PC-3 (cell line): ENCODE results near the gene SP140. TPM values are rescaled to one million over a fixed set of nuclear protein-coding genes. Genes with fewer than 3 reads are reported as not detected.

ENCODE experiments used
- ATAC-seq: fragments of 200-7000 bp; cut with Tn5 transposase; 2 replicates; pipeline ENCODE4 v1.9.1; 2020; ENCODE audit warnings: mild to moderate bottlenecking, moderate library complexity
- BruUV-seq: library from RNA; stranded (reverse); fragments of 400-500 nt; replicated peaks from 2 replicates; lab custom pipeline; 2021; lab: Mats Ljungman, UMichigan
- CTCF ChIA-PET: fragments of 300-600 bp; sonication (Branson Sonifier 250); formaldehyde crosslinking; loops from one replicate; lab custom pipeline; 2022; ENCODE audit warnings: antibody characterized with exemption; lab: Charles Lee
- POLR2A ChIA-PET: fragments of 300-600 bp; sonication (Branson Sonifier 250); formaldehyde crosslinking; loops from one replicate; lab custom pipeline; 2022; ENCODE audit warnings: antibody characterized with exemption; ENCODE audit not compliant: unreplicated experiment; lab: Charles Lee
- DNase-seq: peaks from one replicate; pipeline ENCODE4 v3.0.0-alpha.2; 2015
- H2AFZ ChIP-seq: fragments of 300-600 bp; sonication (generic); 2 replicates; pipeline ENCODE4 v1.6.0; 2016; ENCODE audit warnings: antibody characterized with exemption, low read length
- H3F3A ChIP-seq: fragments of 300-600 bp; sonication (generic); one replicate; pipeline ENCODE4 v1.6.0; 2017; ENCODE audit warnings: antibody characterized with exemption, low read length, control low read depth, mild to moderate bottlenecking; ENCODE audit not compliant: unreplicated experiment
- H3K27ac ChIP-seq: fragments of 300-600 bp; sonication (generic); 2 replicates; pipeline ENCODE4 v1.5.1; 2016; ENCODE audit warnings: mild to moderate bottlenecking, low read length
- H3K27me3 ChIP-seq: fragments of 300-600 bp; sonication (generic); 2 replicates; pipeline ENCODE4 v1.6.1; 2016; ENCODE audit warnings: low read length, mixed read lengths
- H3K36me3 ChIP-seq: fragments of 300-600 bp; sonication (generic); 2 replicates; pipeline ENCODE4 v1.6.1; 2016; ENCODE audit warnings: low read depth, mixed run types, low read length, mixed read lengths
- H3K4me1 ChIP-seq: fragments of 300-600 bp; sonication (generic); 2 replicates; pipeline ENCODE4 v1.5.1; 2016; ENCODE audit warnings: low read length; ENCODE audit not compliant: insufficient read depth
- H3K4me2 ChIP-seq: fragments of 300-600 bp; sonication (generic); 2 replicates; pipeline ENCODE4 v1.6.0; 2016; ENCODE audit warnings: low read length
- H3K4me3 ChIP-seq: fragments of 300-600 bp; sonication (generic); 2 replicates; pipeline ENCODE4 v1.5.1; 2016; ENCODE audit warnings: mild to moderate bottlenecking, low read length, mixed read lengths
- H3K79me2 ChIP-seq: fragments of 300-600 bp; sonication (generic); 2 replicates; pipeline ENCODE4 v1.6.1; 2017; ENCODE audit warnings: low read length, mixed read lengths
- H3K9ac ChIP-seq: fragments of 300-600 bp; sonication (generic); 2 replicates; pipeline ENCODE4 v1.6.0; 2016; ENCODE audit warnings: mild to moderate bottlenecking, low read length
- H3K9me2 ChIP-seq: fragments of 300-600 bp; sonication (generic); replicated peaks from 2 replicates; pipeline ENCODE4 v1.6.1; 2016; ENCODE audit warnings: mixed run types, low read length, mixed read lengths
- H3K9me3 ChIP-seq: fragments of 300-600 bp; sonication (generic); 2 replicates; pipeline ENCODE4 v1.6.1; 2016; ENCODE audit warnings: low read length, mixed read lengths
- H4K20me1 ChIP-seq: fragments of 300-600 bp; sonication (generic); 2 replicates; pipeline ENCODE4 v1.6.1; 2016; ENCODE audit warnings: low read length, mixed read lengths
- CTCF ChIP-seq: fragments of 300-600 bp; sonication (generic); conservative IDR thresholded peaks from 2 replicates; pipeline ENCODE4 v1.5.1; 2017; ENCODE audit warnings: antibody characterized with exemption, low read depth, mild to moderate bottlenecking, low read length
- EZH2 ChIP-seq: fragments of 300-600 bp; sonication (generic); IDR thresholded peaks from one replicate; pipeline ENCODE4 v1.6.1; 2017; ENCODE audit warnings: antibody characterized with exemption, mild to moderate bottlenecking, low read length; ENCODE audit not compliant: unreplicated experiment
- EZH2phosphoT487 ChIP-seq: fragments of 300-600 bp; sonication (generic); IDR thresholded peaks from 2 replicates; pipeline ENCODE4 v1.6.1; 2018; ENCODE audit warnings: mild to moderate bottlenecking, antibody characterized with exemption, low read length, borderline replicate concordance
- intact Hi-C: fragments of 100-400 bp; cut with micrococcal nuclease; formaldehyde crosslinking; loops from 2 replicates; pipeline ENCODE4 v1.9.0; 2023
- total RNA-seq: library from RNA; depleted of rRNA; stranded (reverse); fragments of >200 nt; gene quantifications from 2 replicates; pipeline ENCODE4 v1.2.3, GENCODE V29; 2014

The SP140 gene
- total RNA-seq, 1 experiment from 2014 or later, result not detected

- Histone ChIP-seq H3K36me3 (no peaks in the 10 kb centered on the region), H2AFZ (no peak overlapping the region), H3K4me3 (no peak overlapping the region), H3K79me2 (no peaks in the 10 kb centered on the region), H3K9me2 (no peaks in the 10 kb centered on the region), H3K27ac (no peak overlapping the region), H3K9ac (no peak overlapping the region), H3K27me3 (no peaks in the 10 kb centered on the region), H3F3A (no peaks in the 10 kb centered on the region), H3K4me2 (no peak overlapping the region), H3K9me3 (no peaks in the 10 kb centered on the region), H3K4me1 (no peaks in the 10 kb centered on the region), H4K20me1 (no peaks in the 10 kb centered on the region)
- BruUV-seq, result no TSS peak
- TF ChIP-seq CTCF (no peak), EZH2phosphoT487 (no peak), EZH2 (no peak)
- CTCF ChIA-PET, result no interaction called here
- POLR2A ChIA-PET, result no interaction called here
- peak; percentile 44 for DNase-seq
- ATAC-seq, result peak; percentile 55
- intact Hi-C loops, result no loop called here
Observed at GRCh38 chr2:230312638-230313037, 87.1 kb downstream of the SP140 start.

- H3F3A ChIP-seq, result no peaks in the 10 kb centered on the region
- H3K9me3 ChIP-seq, result no peaks in the 10 kb centered on the region
- H3K9ac ChIP-seq, result no peak overlapping the region
- no peaks in the 10 kb centered on the region for H3K79me2 ChIP-seq
- H4K20me1 ChIP-seq, result no peaks in the 10 kb centered on the region
- no peak overlapping the region for H3K4me2 ChIP-seq
- H3K9me2 ChIP-seq, result no peaks in the 10 kb centered on the region
- DNase-seq (no peak), ATAC-seq (no peak)
- no peaks in the 10 kb centered on the region for H3K27me3 ChIP-seq
- no peak overlapping the region for H3K4me3 ChIP-seq
- H3K36me3 ChIP-seq, result no peaks in the 10 kb centered on the region
- H2AFZ ChIP-seq, result no peak overlapping the region
- ChIA-PET CTCF (no interaction called here), POLR2A (no interaction called here)
- no peaks in the 10 kb centered on the region for H3K4me1 ChIP-seq
- intact Hi-C loops, result no loop called here
- H3K27ac ChIP-seq, result no peak overlapping the region
- BruUV-seq, result no TSS peak
- TF ChIP-seq CTCF (no peak), EZH2phosphoT487 (no peak), EZH2 (no peak)
Observed at GRCh38 chr2:230317366-230317765, 91.8 kb downstream of the SP140 start.

- Histone ChIP-seq H3F3A (no peaks in the 10 kb centered on the region), H3K27ac (no peak overlapping the region), H2AFZ (no peak overlapping the region), H3K36me3 (no peaks in the 10 kb centered on the region), H3K4me2 (no peak overlapping the region), H4K20me1 (no peaks in the 10 kb centered on the region), H3K9ac (no peak overlapping the region), H3K27me3 (no peaks in the 10 kb centered on the region), H3K4me3 (no peak overlapping the region), H3K79me2 (no peaks in the 10 kb centered on the region), H3K4me1 (no peaks in the 10 kb centered on the region), H3K9me3 (no peaks in the 10 kb centered on the region), H3K9me2 (no peaks in the 10 kb centered on the region)
- TF ChIP-seq EZH2phosphoT487 (no peak), CTCF (no peak), EZH2 (no peak)
- no TSS peak for BruUV-seq
- ATAC-seq (no peak), DNase-seq (no peak)
- ChIA-PET CTCF (no interaction called here), POLR2A (no interaction called here)
- intact Hi-C loops, result no loop called here
Observed at GRCh38 chr2:230318190-230319121, 92.9 kb downstream of the SP140 start.
